SK-N-MC (cell line): ENCODE measurements around the gene PERP.

Source experiments
- EZH2 ChIP-seq: fragments of 200-600 bp; sonication (generic); IDR thresholded peaks from one replicate; pipeline ENCODE4 v1.6.1; 2017; ENCODE audit warnings: antibody characterized with exemption
- POLR2AphosphoS5 ChIP-seq: IDR thresholded peaks from 2 replicates; pipeline ENCODE4 v1.6.1; 2012; ENCODE audit warnings: mild to moderate bottlenecking, low read depth, low read length, borderline replicate concordance

DNA sequence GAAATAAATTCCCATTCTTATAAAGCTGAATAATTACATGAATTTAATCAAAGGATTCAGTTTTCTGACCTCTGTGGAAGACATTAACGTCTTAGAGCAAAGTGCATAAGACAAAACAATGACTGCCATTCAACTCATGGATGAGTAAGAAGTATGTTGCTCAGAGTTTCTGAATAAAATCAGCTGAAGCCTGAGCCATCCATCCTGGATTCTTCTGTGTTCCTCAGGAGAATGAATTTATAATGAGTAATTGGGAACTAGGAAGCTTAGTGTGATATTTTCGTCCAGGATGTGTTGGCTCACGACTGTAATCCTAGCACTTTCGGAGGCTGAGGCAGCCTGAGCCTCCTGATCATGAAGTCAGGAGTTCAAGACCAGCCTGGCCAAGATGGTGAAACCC is 62.8 kb downstream of the PERP start:
- TF ChIP-seq POLR2AphosphoS5 (no peak), EZH2 (no peak)
